H1 (cell line): ENCODE results near the gene AGAP1. TPM values are rescaled to one million over a fixed set of nuclear protein-coding genes. Genes with fewer than 3 reads are reported as not detected.

ENCODE experiments used
- CHD7 ChIP-seq: fragments of 300-600 bp; sonication (generic); IDR thresholded peaks from 2 replicates; pipeline ENCODE4 v1.7.1; 2012; ENCODE audit warnings: low read length, moderate library complexity, mild to moderate bottlenecking, inconsistent platforms; ENCODE audit not compliant: insufficient replicate concordance
- RBBP5 ChIP-seq: IDR thresholded peaks from 2 replicates; pipeline ENCODE4 v1.7.1; 2012; ENCODE audit warnings: low read depth, mild to moderate bottlenecking, inconsistent platforms, low read length, moderate library complexity, borderline replicate concordance
- RNF2 ChIP-seq: fragments of 200-900, 300-1000 bp; sonication (generic); IDR thresholded peaks from 2 replicates; pipeline ENCODE4 v1.7.1; 2016; ENCODE audit warnings: borderline replicate concordance, low read depth, mild to moderate bottlenecking, antibody characterized with exemption, low read length; ENCODE audit not compliant: poor library complexity, severe bottlenecking; ENCODE audit errors: missing control alignments
- RXRA ChIP-seq: IDR thresholded peaks from 2 replicates; pipeline ENCODE4 v1.6.1; 2011; ENCODE audit warnings: low read depth, mild to moderate bottlenecking, low read length, moderate library complexity; ENCODE audit not compliant: insufficient read depth
- polyA plus RNA-seq, 7 experiments: library from polyadenylated mRNA; depleted of rRNA in 3 of 7; stranded (reverse) in 5 of 7; unstranded in 2 of 7; fragments of >200 nt in 5 of 7; fragments of 200-250 nt in 2 of 7; gene quantifications; 1 replicate in 5 of 7; 2 replicates in 1 of 7; 4 replicates in 1 of 7; pipeline versions ENCODE4 v1.2.1 to v1.2.3, GENCODE V29; 2011 to 2013; ENCODE audit warnings: missing spikeins in 2 of 7, mixed read lengths in 2 of 7
- total RNA-seq: library from RNA; stranded (reverse); fragmentation: NEBNext Ultra II Directional; extraction: Animal tissue kit (Norgen Biotek cat#: 25700); gene quantifications from 2 replicates; pipeline ENCODE4 v1.2.1, GENCODE V29; 2021

The AGAP1 gene
- total and polyA plus RNA-seq, 2 of the 8 experiments (the other 6 are each of a cell fraction or from before 2014, with no cell fraction given), result 18.1 to 39.4 TPM

DNA sequence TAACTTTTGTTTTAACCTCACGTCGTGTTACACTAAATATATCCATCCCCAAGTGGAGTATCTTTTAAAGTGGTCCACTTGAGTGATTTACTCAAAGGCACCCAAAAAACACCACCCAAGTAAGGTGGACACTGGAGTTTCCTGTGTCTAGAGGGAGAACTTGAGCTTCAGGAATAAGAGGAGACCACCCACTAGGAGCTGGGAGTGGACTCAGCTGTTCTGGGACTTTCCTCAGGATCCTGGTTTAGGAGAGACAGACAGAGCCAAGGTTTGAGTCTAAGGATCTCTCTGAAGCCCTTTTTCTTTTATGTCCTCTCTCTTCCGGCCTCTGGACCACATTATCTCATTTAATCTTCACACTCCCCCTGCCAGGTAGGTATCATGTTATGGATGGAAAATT is 523.6 kb downstream of the AGAP1 start (continued):
- TF ChIP-seq CHD7 (no peak), RXRA (no peak), RBBP5 (no peak), RNF2 (no peak)
- TF ChIP-seq, all 59 proteins: peak for 0
